ENCODE measurements around the gene RBM34. TPM values are rescaled to one million over a fixed set of nuclear protein-coding genes. Genes with fewer than 3 reads are reported as not detected.

Gene RBM34
- total and polyA plus RNA-seq, 8 donors: 52.2 to 77.2 (median 67.3) TPM

- no peak overlapping the region for H3K4me3 ChIP-seq
- TF ChIP-seq CTCF (IDR thresholded peaks at IDR 0.05): no peak
- no peaks in the 10 kb centered on the region for H3K27me3 ChIP-seq
- H3K27ac ChIP-seq: no peak overlapping the region
- no peak for ATAC-seq
- DNase-seq: no peak
- H3K36me3 ChIP-seq: peaks cover 0 to 31% of the 10 kb centered on the region in 2 donors
- peaks cover 6 to 65% of the 10 kb centered on the region in 2 donors for H3K4me1 ChIP-seq
- no peaks in the 10 kb centered on the region for H3K9me3 ChIP-seq
- intact Hi-C loops (cut with DNase I): no loop called here
Observed at GRCh38 chr1:235124665-235125064, 36.4 kb downstream of the RBM34 start.

DNA sequence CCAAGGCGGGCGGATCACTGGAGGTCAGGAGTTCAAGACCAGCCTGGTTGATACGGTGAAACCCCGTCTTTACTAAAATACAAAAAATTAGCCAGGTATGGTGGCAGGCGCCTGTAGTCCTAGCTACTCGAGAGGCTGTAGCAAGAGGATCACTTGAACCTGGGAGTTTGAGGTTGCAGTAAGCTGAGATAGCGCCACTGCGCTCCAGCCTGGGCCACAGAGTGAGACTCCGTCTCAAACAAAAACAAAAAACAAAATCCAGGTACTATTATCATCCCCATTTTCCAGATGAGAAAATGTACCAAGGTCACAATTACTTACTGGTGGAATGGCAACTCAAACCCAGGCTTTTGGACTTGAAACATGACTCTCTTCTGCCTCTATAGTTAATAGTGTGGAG is 36.9 kb downstream of the RBM34 start:
- no peak for ATAC-seq
- H3K9me3 ChIP-seq: no peaks in the 10 kb centered on the region
- no peaks in the 10 kb centered on the region for H3K27me3 ChIP-seq
- intact Hi-C loops (cut with DNase I): no loop called here
- H3K4me1 ChIP-seq: peaks cover 6 to 61% of the 10 kb centered on the region in 2 donors
- no peak overlapping the region for H3K4me3 ChIP-seq
- TF ChIP-seq CTCF (IDR thresholded peaks at IDR 0.05): no peak
- no peak overlapping the region for H3K27ac ChIP-seq
- peaks cover 0 to 37% of the 10 kb centered on the region in 2 donors for H3K36me3 ChIP-seq
- DNase-seq: no peak

DNA sequence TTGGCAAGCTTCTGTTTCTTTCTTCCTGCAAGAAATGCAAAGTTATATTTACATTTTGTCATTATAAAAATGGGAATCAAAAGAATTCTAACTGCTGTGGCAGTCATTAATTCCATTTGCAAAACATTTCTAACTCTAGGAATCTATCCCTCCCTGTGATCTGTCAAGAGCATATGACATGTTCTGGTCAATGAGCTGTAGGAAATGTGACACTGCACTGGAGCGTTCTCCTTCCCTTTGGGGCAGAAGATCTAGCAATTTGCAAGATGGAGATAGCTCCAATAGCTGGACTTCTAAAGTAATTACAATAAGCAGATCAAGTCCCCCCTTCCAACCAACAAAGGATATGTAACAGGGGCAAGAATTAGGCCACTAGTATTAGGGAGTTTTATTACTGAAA is 38.7 kb downstream of the RBM34 start:
- Histone ChIP-seq H3K27me3 (no peaks in the 10 kb centered on the region), H3K36me3 (peaks cover 0 to 54% of the 10 kb centered on the region in 2 donors), H3K9me3 (no peaks in the 10 kb centered on the region), H3K27ac (no peak overlapping the region), H3K4me3 (no peak overlapping the region), H3K4me1 (peaks cover 6 to 50% of the 10 kb centered on the region in 2 donors)
- ATAC-seq (no peak), DNase-seq (no peak)
- TF ChIP-seq CTCF (IDR thresholded peaks at IDR 0.05): no peak
- intact Hi-C loops (cut with DNase I): no loop called here

DNA sequence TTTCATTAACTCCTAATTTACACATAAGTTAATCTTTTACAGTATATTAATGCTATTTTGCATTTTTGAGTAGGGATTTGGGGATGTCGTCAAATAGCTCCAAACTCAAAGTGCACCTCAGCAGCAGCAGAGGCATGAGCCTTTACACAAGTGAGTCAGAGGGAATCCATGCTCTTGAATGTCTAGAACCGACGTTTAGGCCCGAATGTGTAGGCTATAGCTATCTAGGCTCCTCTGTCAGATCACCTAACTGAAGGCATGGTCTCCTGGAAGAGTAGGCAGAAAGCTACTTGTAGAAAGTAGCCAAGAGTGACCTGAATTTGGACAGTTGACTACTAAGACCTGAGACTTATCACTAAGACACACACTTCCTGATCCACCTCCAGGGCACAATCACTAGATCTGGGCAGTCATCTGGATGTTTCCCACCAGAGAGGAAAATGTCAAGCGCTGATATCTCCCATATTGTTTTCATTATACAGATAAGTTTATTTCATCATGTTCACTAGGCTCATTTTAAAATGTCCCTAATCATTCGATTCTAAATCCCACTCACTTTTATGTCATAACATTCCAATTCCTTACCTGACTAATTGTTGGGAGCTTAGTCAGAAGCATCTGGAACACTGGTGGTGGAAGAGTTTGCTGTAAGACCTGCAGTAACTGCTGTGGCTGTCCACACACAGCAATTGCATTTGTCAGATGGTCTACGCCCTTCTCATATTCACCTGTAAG is 47.7 kb downstream of the RBM34 start:
- Histone ChIP-seq H3K4me1 (no peaks in the 10 kb centered on the region), H3K4me3 (no peak overlapping the region), H3K27ac (no peak overlapping the region), H3K27me3 (no peaks in the 10 kb centered on the region), H3K36me3 (peaks cover 0 to 100% of the 10 kb centered on the region in 2 donors), H3K9me3 (no peaks in the 10 kb centered on the region)
- TF ChIP-seq CTCF (IDR thresholded peaks at IDR 0.05): no peak
- DNase-seq (no peak), ATAC-seq (no peak)
- intact Hi-C loops (cut with DNase I): no loop called here

DNA sequence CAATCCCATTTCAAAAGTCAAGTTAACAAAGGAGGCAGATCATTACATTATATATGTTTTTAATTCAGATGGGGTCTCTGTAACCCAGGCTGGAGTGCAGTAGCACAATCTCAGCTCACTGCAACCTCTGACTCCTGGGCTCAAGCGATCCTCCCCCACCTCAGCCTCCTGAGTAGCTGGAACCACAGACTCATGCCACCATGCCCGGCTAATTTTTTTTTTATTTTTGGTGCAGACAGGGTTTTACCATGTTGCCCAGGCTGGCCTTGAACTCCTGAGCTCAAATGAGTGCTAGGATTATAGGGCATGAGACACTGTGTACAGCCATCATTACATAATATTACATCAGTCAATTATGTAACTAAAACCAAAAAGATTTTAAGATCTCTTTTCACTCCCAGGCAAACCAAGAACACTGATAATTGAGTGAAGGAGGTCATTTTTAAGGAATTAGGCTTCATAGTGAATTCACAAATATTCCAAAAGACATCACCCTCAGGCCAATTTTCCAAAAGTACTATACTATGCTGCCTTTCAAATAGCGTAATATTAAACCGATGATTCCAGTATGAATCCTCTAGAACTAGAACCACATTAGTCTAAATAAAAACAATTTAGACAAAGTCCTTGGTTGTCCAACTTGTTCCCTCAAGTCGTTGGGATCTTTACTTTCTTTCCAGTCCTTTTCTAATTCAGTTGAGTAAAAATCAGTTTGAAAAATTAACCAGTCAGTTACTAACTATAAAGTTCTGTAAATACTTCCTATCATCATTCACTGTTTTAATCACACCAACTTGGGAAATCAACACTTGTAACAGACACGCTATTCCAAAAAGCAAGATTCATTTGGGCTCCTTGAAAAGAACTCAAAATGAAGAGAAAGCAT is 48.5 kb downstream of the RBM34 start:
- intact Hi-C loops (cut with DNase I): no loop called here
- peaks cover 0 to 100% of the 10 kb centered on the region in 2 donors for H3K36me3 ChIP-seq

More for the DNA sequence above, 48.5 kb downstream of the RBM34 start:
- no peaks in the 10 kb centered on the region for H3K27me3 ChIP-seq
- no peak for ATAC-seq
- H3K4me3 ChIP-seq: no peak overlapping the region
- no peak for TF ChIP-seq CTCF (IDR thresholded peaks at IDR 0.05)
- H3K4me1 ChIP-seq: no peaks in the 10 kb centered on the region
- no peak for DNase-seq
- H3K27ac ChIP-seq: no peak overlapping the region
- no peaks in the 10 kb centered on the region for H3K9me3 ChIP-seq

All from left lung (tissue), 10 donors.